HEK293 (cell line): ENCODE data around the gene MPO.

ENCODE experiments used
- REST ChIP-seq: fragments of 450-650 bp; formaldehyde crosslinking; IDR thresholded peaks from 2 replicates; pipeline ENCODE4 v1.5.1; 2016; ENCODE audit warnings: missing biosample characterization, missing genetic modification characterization
- ZBTB17 ChIP-seq: fragments of 450-650 bp; formaldehyde crosslinking; IDR thresholded peaks from 2 replicates; pipeline ENCODE4 v1.5.1; 2016; ENCODE audit warnings: missing biosample characterization, missing genetic modification characterization
- ZNF501 ChIP-seq: fragments of 450-650 bp; formaldehyde crosslinking; IDR thresholded peaks from 2 replicates; pipeline ENCODE4 v1.5.1; 2016; ENCODE audit warnings: missing biosample characterization, missing genetic modification characterization

- no peak for TF ChIP-seq REST (tag by site-specific recombination)
- no peak for TF ChIP-seq ZNF501 (tag by site-specific recombination)
- no peak for TF ChIP-seq ZBTB17 (tag by site-specific recombination)
Observed at GRCh38 chr17:58320163-58320558, 39.4 kb upstream of the MPO start.
